Heart left ventricle (tissue), 13 donors: Measurements from ENCODE around the gene YPEL5.

ENCODE experiments used
- POLR2A ChIP-seq, 2 donors: fragments of 450-650 bp; IDR thresholded peaks; one replicate each; pipeline ENCODE4 v1.6.1; 2017; ENCODE audit warnings: antibody characterized with exemption in 2 of 2, mild to moderate bottlenecking in 2 of 2, moderate library complexity in 2 of 2
- TF ChIP-seq, protein P1 (sequence below), 12 donors: fragments of 200-600 bp; sonication (generic) in 4 of 12; IDR thresholded peaks; one replicate each; pipeline versions ENCODE4 v1.5.0 to v1.8.0; 2018 to 2022; ENCODE audit warnings: antibody characterized with exemption in 12 of 12, mild to moderate bottlenecking in 5 of 12
- donor health status: ischemic (EF 13 %, LVEDD 7.1; RV severe dilation, severe dysfunction).
- donor health status: DM: no; HTN: yes; CAD: no.
- donor health status: DM: no; HTN: no; CAD: no.
- donor health status: ischemic (EF 25% LVEDD 6.9; RV normal size, moderate dysfunction).
- donor health status: ischemic (EF 25% LVEDD 5.7; RV mildly dilated, moderate dysfunction).
- donor health status: ischemic (EF 35%, LVEDD 5.7; RV mildly dilated, moderate dysfunction).
- donor health status: nonischemic (EF 11% LVEDD 7.7; RV severe dilation, severe dysfunction).
- donor health status: DM: yes; HTN: yes; CAD: no.
- donor health status: PGD.
- donor health status: ischemic (EF 29% LVEDD 5.4; RV normal size, mild dysfunction).
- donor health status: nonischemic (EF 23%, LVEDD 6.1; RV moderate dilation, normal function).

DNA sequence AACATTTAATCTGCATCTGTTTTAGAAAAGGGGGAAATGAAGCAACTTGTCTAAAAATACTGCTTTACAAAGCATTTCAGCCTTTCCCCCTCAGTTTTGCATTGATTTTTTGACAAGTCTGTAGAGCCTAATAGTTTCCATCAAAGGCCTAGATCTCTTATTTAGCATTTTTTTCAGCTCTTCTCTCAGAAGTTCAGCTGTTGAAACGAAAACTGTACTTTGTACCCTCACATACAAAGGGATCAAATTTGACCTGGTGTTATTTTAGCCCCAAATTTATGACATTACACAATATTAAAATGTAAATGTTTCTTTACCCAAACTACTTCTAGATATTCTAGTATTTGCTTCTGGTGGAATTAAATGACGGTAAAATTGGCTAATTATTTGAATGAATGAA lies 13.0 kb downstream of the YPEL5 start:
- TF ChIP-seq, protein P1, sequence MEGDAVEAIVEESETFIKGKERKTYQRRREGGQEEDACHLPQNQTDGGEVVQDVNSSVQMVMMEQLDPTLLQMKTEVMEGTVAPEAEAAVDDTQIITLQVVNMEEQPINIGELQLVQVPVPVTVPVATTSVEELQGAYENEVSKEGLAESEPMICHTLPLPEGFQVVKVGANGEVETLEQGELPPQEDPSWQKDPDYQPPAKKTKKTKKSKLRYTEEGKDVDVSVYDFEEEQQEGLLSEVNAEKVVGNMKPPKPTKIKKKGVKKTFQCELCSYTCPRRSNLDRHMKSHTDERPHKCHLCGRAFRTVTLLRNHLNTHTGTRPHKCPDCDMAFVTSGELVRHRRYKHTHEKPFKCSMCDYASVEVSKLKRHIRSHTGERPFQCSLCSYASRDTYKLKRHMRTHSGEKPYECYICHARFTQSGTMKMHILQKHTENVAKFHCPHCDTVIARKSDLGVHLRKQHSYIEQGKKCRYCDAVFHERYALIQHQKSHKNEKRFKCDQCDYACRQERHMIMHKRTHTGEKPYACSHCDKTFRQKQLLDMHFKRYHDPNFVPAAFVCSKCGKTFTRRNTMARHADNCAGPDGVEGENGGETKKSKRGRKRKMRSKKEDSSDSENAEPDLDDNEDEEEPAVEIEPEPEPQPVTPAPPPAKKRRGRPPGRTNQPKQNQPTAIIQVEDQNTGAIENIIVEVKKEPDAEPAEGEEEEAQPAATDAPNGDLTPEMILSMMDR (IDR thresholded peaks at IDR 0.05) = no peak
- no peak for TF ChIP-seq POLR2A (IDR thresholded peaks at IDR 0.05)
